HepG2 (cell line): ENCODE data around the gene SIRPA. TPM values are rescaled to one million over a fixed set of nuclear protein-coding genes. Genes with fewer than 3 reads are reported as not detected.

Experiments used
- ATAC-seq: fragments of 200-7000 bp; cut with Tn5 transposase; 3 replicates; pipeline ENCODE4 v1.9.1; 2020; ENCODE audit warnings: mild to moderate bottlenecking, moderate library complexity
- BruUV-seq: library from RNA; stranded (reverse); fragments of 400-500 nt; replicated peaks from 2 replicates; lab custom pipeline; 2021; lab: Mats Ljungman, UMichigan
- CTCF ChIA-PET: fragments of 300-600 bp; formaldehyde crosslinking; extraction: SDS; loops from one replicate; lab custom pipeline; 2021; ENCODE audit warnings: low total read pairs, inconsistent platforms, low intra/inter-chr PET ratio; lab: Yijun Ruan, JAX
- POLR2A ChIA-PET: fragments of 350-600 bp; sonication (Branson Sonifier 250); formaldehyde crosslinking; loops from one replicate; lab custom pipeline; 2020; ENCODE audit warnings: antibody characterized with exemption, inconsistent platforms; lab: Yijun Ruan, JAX
- DNase-seq: peaks from one replicate; pipeline ENCODE4 v3.0.0-alpha.2; 2015; ENCODE audit warnings: low spot score
- FAIRE-seq: peaks from 3 replicates; lab custom pipeline; 2011; peaks lifted over from hg19 to GRCh38; lab: Jason Lieb, UNC
- H2AFZ ChIP-seq: one replicate; pipeline ENCODE4 v1.6.1; 2011; ENCODE audit warnings: low read length, inconsistent platforms
- H3K27ac ChIP-seq: fragments of 300-600 bp; 3 replicates; pipeline ENCODE4 v1.8.0; 2011; ENCODE audit warnings: mixed run types, mild to moderate bottlenecking, mixed read lengths, low read length, inconsistent platforms; ENCODE audit not compliant: insufficient read depth; ENCODE audit errors: extremely low read length
- H3K27me3 ChIP-seq, 2 experiments: fragments of 200-600 bp in 1 of 2; 2 replicates in 1 of 2; 3 replicates in 1 of 2; pipeline versions ENCODE4 v1.6.0 to v1.8.0; 2011; ENCODE audit warnings: low read length in 2 of 2, mild to moderate bottlenecking in 2 of 2, moderate library complexity in 2 of 2, inconsistent platforms in 1 of 2; ENCODE audit not compliant: insufficient read depth in 2 of 2, control insufficient read depth in 1 of 2
- H3K36me3 ChIP-seq, 2 experiments: fragments of 200-600 bp in 1 of 2; replicated peaks in 1 of 2; 2 replicates in 1 of 2; 3 replicates in 1 of 2; pipeline versions ENCODE4 v1.5.1 to v1.8.0; 2011; ENCODE audit warnings: low read length in 2 of 2, inconsistent platforms in 1 of 2; ENCODE audit not compliant: insufficient read depth in 2 of 2, control insufficient read depth in 1 of 2
- H3K4me1 ChIP-seq: 2 replicates; pipeline ENCODE4 v1.5.1; 2012; ENCODE audit warnings: low read length, inconsistent platforms; ENCODE audit not compliant: insufficient read depth
- H3K4me2 ChIP-seq: 2 replicates; pipeline ENCODE4 v1.6.0; 2011; ENCODE audit warnings: low read depth, low read length, inconsistent platforms
- H3K4me3 ChIP-seq, 3 experiments: fragments of 200-600 bp in 1 of 3; sonication (generic), shearing (Covaris generic) in 1 of 3; replicated peaks in 1 of 3; 2 replicates each; pipeline ENCODE4 v1.5.1; 2011 to 2016; ENCODE audit warnings: low read length in 3 of 3, inconsistent platforms in 2 of 3, low read depth in 2 of 3, mild to moderate bottlenecking in 2 of 3, control low read depth in 1 of 3, mixed read lengths in 1 of 3; ENCODE audit not compliant: insufficient read depth in 1 of 3
- H3K79me2 ChIP-seq: one replicate; pipeline ENCODE4 v1.6.1; 2011; ENCODE audit warnings: low read length, inconsistent platforms; ENCODE audit not compliant: insufficient read depth
- H3K9ac ChIP-seq: 2 replicates; pipeline ENCODE4 v1.6.0; 2011; ENCODE audit warnings: mild to moderate bottlenecking, low read depth, low read length, inconsistent platforms; ENCODE audit not compliant: insufficient read depth
- H3K9me3 ChIP-seq: 2 replicates; pipeline ENCODE4 v1.5.1; 2012; ENCODE audit warnings: mild to moderate bottlenecking, low read length
- H4K20me1 ChIP-seq: 2 replicates; pipeline ENCODE4 v1.6.0; 2011; ENCODE audit warnings: inconsistent platforms, mild to moderate bottlenecking, low read length, moderate library complexity; ENCODE audit not compliant: insufficient read depth
- ETV6 ChIP-seq: sonication (generic); formaldehyde crosslinking; conservative IDR thresholded peaks from 2 replicates; pipeline ENCODE4 v1.4.0; 2020; ENCODE audit warnings: missing genetic modification reagents
- MTF2 ChIP-seq: sonication (generic); formaldehyde crosslinking; IDR thresholded peaks from 2 replicates; pipeline ENCODE4 v1.5.0; 2020; ENCODE audit warnings: missing genetic modification reagents, borderline replicate concordance
- NR1H2 ChIP-seq: sonication (generic); formaldehyde crosslinking; IDR thresholded peaks from 2 replicates; pipeline ENCODE4 v1.8.1; 2022; ENCODE audit warnings: low read depth, missing genetic modification reagents, borderline replicate concordance
- RCOR2 ChIP-seq: IDR thresholded peaks from 2 replicates; pipeline ENCODE4 v1.6.1; 2016; ENCODE audit warnings: missing biosample characterization, missing genetic modification reagents
- SKI ChIP-seq: fragments of 450-650 bp; IDR thresholded peaks from one replicate; pipeline ENCODE4 v1.6.1; 2018; ENCODE audit warnings: mild to moderate bottlenecking; ENCODE audit not compliant: partially characterized antibody
- ZNF160 ChIP-seq: sonication (generic); formaldehyde crosslinking; IDR thresholded peaks from 2 replicates; pipeline ENCODE4 v1.8.0; 2022; ENCODE audit warnings: mild to moderate bottlenecking, inconsistent platforms, missing genetic modification reagents
- ZNF496 ChIP-seq: sonication (generic); formaldehyde crosslinking; IDR thresholded peaks from 2 replicates; pipeline ENCODE4 v1.8.1; 2023; ENCODE audit warnings: mild to moderate bottlenecking, moderate library complexity, missing genetic modification reagents; ENCODE audit not compliant: insufficient replicate concordance
- ZNF83 ChIP-seq: sonication (generic); formaldehyde crosslinking; IDR thresholded peaks from 2 replicates; pipeline ENCODE4 v1.4.0; 2020; ENCODE audit warnings: missing genetic modification reagents, mild to moderate bottlenecking, borderline replicate concordance
- WGBS: methylation state at CpG from one replicate; pipeline ENCODE4 v1.1.6; 2017; ENCODE audit warnings: low lambda C conversion rate; 5-methylcytosine and 5-hydroxymethylcytosine counted together
- in situ Hi-C: cut with HindIII; loops from 2 replicates; pipeline ENCODE4 v1.10.0; 2017; ENCODE audit warnings: low pct_unique_long_range_greater_than_20kb; ENCODE audit not compliant: extremely low pct_ligation_motif_present
- intact Hi-C: fragments of 100-400 bp; cut with micrococcal nuclease; formaldehyde crosslinking; loops from one replicate; pipeline ENCODE4 v1.10.0; 2022; ENCODE audit not compliant: unreplicated experiment
- polyA plus RNA-seq, 8 experiments: library from polyadenylated mRNA; depleted of rRNA in 3 of 8; stranded (reverse) in 7 of 8; unstranded in 1 of 8; fragments of >200 nt; fragmentation: Illumina TruSeq in 4 of 8; extraction: Trizol in 4 of 8; gene quantifications; 2 replicates each; pipeline versions ENCODE4 v1.2.1 to v1.2.3, GENCODE V29; 2011 to 2016; ENCODE audit warnings: low read depth in 4 of 8, missing spikeins in 1 of 8, mixed read lengths in 1 of 8; ENCODE audit not compliant: insufficient read depth in 1 of 8
- total RNA-seq, 5 experiments: library from RNA; depleted of rRNA; stranded (reverse); fragments of >200 nt; fragmentation: Illumina TruSeq; extraction: Trizol; gene quantifications; 2 replicates each; pipeline ENCODE4 v1.2.3, GENCODE V29; 2016; ENCODE audit warnings: low read depth in 1 of 5
- TF ChIP-seq, protein P1 (sequence below): sonication (generic); formaldehyde crosslinking; IDR thresholded peaks from 2 replicates; pipeline ENCODE4 v1.5.1; 2020; ENCODE audit warnings: mild to moderate bottlenecking, moderate library complexity, missing genetic modification reagents

The SIRPA gene
- total and polyA plus RNA-seq, 2 of the 13 experiments (the other 11 are each of a cell fraction or from before 2014, with no cell fraction given): 7.2 to 17.6 TPM

DNA sequence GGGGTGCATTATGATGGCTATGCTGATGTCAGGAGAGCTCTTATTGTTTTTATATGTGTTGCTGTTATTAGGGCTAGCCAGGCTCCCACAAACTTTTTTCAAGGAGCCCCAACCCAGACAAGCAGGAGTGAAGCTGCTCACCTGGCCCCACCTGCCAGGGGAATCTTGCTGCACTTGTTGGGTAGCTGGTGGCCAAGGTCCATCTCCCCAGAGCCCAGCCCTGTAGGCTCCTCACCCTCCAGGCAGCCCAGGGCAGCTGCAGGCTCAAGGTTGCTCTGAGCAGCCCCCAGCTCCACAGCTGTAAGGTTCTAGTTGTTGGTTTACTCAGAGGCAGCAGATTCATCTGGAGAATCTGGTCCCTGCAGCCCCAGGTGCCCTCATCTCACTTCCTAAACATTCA is 46.8 kb upstream of the SIRPA start (continued):
- no peak for TF ChIP-seq ZNF160

DNA sequence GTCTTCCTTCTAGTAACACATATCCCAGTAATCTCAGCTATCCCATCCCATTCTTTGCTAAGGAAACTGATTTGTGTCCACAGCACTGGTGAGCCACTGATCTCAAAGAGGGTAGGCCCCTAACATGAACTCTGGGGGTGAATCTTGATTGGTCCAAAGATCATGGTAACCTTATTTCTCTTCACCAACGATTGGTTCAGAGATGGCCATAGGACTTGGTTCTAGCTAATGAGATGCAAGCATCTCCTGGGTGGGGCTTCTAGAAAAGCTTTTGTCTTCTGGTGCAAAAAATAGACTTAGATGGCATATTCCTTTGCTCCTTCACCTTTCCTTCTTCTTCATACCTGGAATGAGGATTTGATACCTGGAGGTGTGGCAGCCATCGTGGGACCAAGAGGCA is 43.8 kb upstream of the SIRPA start:
- H3K79me2 ChIP-seq: no peaks in the 10 kb centered on the region
- no peaks in the 10 kb centered on the region for H3K36me3 ChIP-seq
- ChIA-PET CTCF (no interaction called here), POLR2A (no interaction called here)
- intact Hi-C loops: no loop called here
- TF ChIP-seq RCOR2 (no peak), SKI (no peak), ZNF496 (CRISPR knock-in tag) (no peak), ZNF83 (CRISPR knock-in tag) (no peak), NR1H2 (CRISPR knock-in tag) (no peak), ETV6 (CRISPR knock-in tag) (no peak), MTF2 (no peak)
- TF ChIP-seq, protein P1, sequence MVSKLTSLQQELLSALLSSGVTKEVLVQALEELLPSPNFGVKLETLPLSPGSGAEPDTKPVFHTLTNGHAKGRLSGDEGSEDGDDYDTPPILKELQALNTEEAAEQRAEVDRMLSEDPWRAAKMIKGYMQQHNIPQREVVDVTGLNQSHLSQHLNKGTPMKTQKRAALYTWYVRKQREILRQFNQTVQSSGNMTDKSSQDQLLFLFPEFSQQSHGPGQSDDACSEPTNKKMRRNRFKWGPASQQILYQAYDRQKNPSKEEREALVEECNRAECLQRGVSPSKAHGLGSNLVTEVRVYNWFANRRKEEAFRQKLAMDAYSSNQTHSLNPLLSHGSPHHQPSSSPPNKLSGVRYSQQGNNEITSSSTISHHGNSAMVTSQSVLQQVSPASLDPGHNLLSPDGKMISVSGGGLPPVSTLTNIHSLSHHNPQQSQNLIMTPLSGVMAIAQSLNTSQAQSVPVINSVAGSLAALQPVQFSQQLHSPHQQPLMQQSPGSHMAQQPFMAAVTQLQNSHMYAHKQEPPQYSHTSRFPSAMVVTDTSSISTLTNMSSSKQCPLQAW (CRISPR knock-in tag): no peak
- 36% methylated on average over 2 of the region's 2 CpGs for WGBS
- H3K27me3 ChIP-seq: no peaks in the 10 kb centered on the region
- peaks cover 59% of the 10 kb centered on the region for H3K4me1 ChIP-seq
- no peaks in the 10 kb centered on the region for H4K20me1 ChIP-seq
- BruUV-seq: no TSS peak
- no peak overlapping the region for H2AFZ ChIP-seq
- H3K4me3 ChIP-seq: no peak overlapping the region
- DNase-seq (no peak), ATAC-seq (no peak), FAIRE-seq (no peak)
- H3K27ac ChIP-seq: no peak overlapping the region
- no peak overlapping the region for H3K9ac ChIP-seq
- H3K9me3 ChIP-seq: no peaks in the 10 kb centered on the region
- H3K4me2 ChIP-seq: no peak overlapping the region
- in situ Hi-C loops: no loop called here
